NCI-H2196 treated with DMSO at 0.1 percent for 48 hours (cell line): ENCODE measurements around the gene MUC3A.

Experiments used
- DNase-seq: peaks from one replicate; lab custom pipeline; 2025; ENCODE audit not compliant: unreplicated experiment; lab: John Stamatoyannopoulos, UW

MUC3A gene

GRCh38 chr7:100946766-100947365 is 2.5 kb upstream of the MUC3A start:
- DNase-seq, result no peak

GRCh38 chr7:100947792-100948191 is 1.5 kb upstream of the MUC3A start:
- no peak for DNase-seq

- DNase-seq, result no peak
Observed at GRCh38 chr7:100949933-100950443, 654 bp downstream of the MUC3A start.

- DNase-seq, result no peak
Observed at GRCh38 chr7:100951172-100951571, 1.8 kb downstream of the MUC3A start.

- no peak for DNase-seq
Observed at GRCh38 chr7:100951888-100952560, 2.7 kb downstream of the MUC3A start.

- no peak for DNase-seq
Observed at GRCh38 chr7:100952641-100953040, 3.3 kb downstream of the MUC3A start.

GRCh38 chr7:100957832-100958421 is 8.6 kb downstream of the MUC3A start:
- no peak for DNase-seq

- DNase-seq, result no peak
Observed at GRCh38 chr7:100959894-100960293, 10.6 kb downstream of the MUC3A start.

- no peak for DNase-seq
Observed at GRCh38 chr7:100962537-100962936, 13.2 kb downstream of the MUC3A start.

- DNase-seq, result no peak
Observed at GRCh38 chr7:100963386-100963785, 14.1 kb downstream of the MUC3A start.

GRCh38 chr7:100963874-100964273 is 14.5 kb downstream of the MUC3A start:
- no peak for DNase-seq

GRCh38 chr7:100964630-100965029 is 15.3 kb downstream of the MUC3A start:
- DNase-seq, result no peak

- DNase-seq, result no peak
Observed at GRCh38 chr7:100965045-100965722, 15.8 kb downstream of the MUC3A start.

- DNase-seq, result no peak
Observed at GRCh38 chr7:100965723-100966541, 16.6 kb downstream of the MUC3A start.

GRCh38 chr7:100966542-100967291 is 17.4 kb downstream of the MUC3A start:
- DNase-seq, result no peak

- no peak for DNase-seq
Observed at GRCh38 chr7:100967292-100967863, 18.0 kb downstream of the MUC3A start.

- no peak for DNase-seq
Observed at GRCh38 chr7:100968031-100968430, 18.7 kb downstream of the MUC3A start.

- DNase-seq, result no peak
Observed at GRCh38 chr7:100968650-100969049, 19.3 kb downstream of the MUC3A start.

GRCh38 chr7:100969066-100969615 is 19.8 kb downstream of the MUC3A start, which contains the start of gene MUC12:
Gene MUC12 (plus strand): TSS chr7:100969565. CDS start chr7:100969623, 58 bp downstream.
- DNase-seq, result no peak
